IgD-negative memory B cell (primary cell): ENCODE measurements around the gene B3GNT2. TPM values are rescaled to one million over a fixed set of nuclear protein-coding genes. Genes with fewer than 3 reads are reported as not detected.
"Not testable (repeated sequence)": the region's sequence is repeated elsewhere in the genome, so short reads cannot be mapped to it uniquely, and the experiment has no call there.

Source experiments
- H3K27ac Mint-ChIP-seq, 3 donors: one replicate each; pipeline ENCODE4 v1.8.0; 2020 to 2022; ENCODE audit warnings: mild to moderate bottlenecking in 3 of 3, mixed read lengths in 3 of 3, moderate library complexity in 1 of 3
- H3K27me3 Mint-ChIP-seq: one replicate; pipeline ENCODE4 v1.8.0; 2021; ENCODE audit warnings: mixed read lengths
- H3K36me3 Mint-ChIP-seq: one replicate; pipeline ENCODE4 v1.8.0; 2020; ENCODE audit warnings: mild to moderate bottlenecking, mixed read lengths
- H3K4me1 Mint-ChIP-seq, 3 donors: one replicate each; pipeline ENCODE4 v1.8.0; 2020 to 2022; ENCODE audit warnings: mixed read lengths in 3 of 3, mild to moderate bottlenecking in 1 of 3
- H3K4me3 Mint-ChIP-seq, 4 donors: one replicate each; pipeline ENCODE4 v1.8.0; 2020 to 2022; ENCODE audit warnings: mild to moderate bottlenecking in 4 of 4, mixed read lengths in 4 of 4, moderate library complexity in 3 of 4
- H3K9me3 Mint-ChIP-seq, 3 donors: one replicate each; pipeline ENCODE4 v1.8.0; 2020 to 2021; ENCODE audit warnings: mixed read lengths in 3 of 3, mild to moderate bottlenecking in 1 of 3
- polyA plus RNA-seq: library from polyadenylated mRNA; unstranded; fragments of 300-500 nt; fragmentation: Illumina TruSeq; gene quantifications from one replicate; pipeline ENCODE4 v1.2.3, GENCODE V29; 2021

B3GNT2 gene
- polyA plus RNA-seq: 25.1 TPM

DNA sequence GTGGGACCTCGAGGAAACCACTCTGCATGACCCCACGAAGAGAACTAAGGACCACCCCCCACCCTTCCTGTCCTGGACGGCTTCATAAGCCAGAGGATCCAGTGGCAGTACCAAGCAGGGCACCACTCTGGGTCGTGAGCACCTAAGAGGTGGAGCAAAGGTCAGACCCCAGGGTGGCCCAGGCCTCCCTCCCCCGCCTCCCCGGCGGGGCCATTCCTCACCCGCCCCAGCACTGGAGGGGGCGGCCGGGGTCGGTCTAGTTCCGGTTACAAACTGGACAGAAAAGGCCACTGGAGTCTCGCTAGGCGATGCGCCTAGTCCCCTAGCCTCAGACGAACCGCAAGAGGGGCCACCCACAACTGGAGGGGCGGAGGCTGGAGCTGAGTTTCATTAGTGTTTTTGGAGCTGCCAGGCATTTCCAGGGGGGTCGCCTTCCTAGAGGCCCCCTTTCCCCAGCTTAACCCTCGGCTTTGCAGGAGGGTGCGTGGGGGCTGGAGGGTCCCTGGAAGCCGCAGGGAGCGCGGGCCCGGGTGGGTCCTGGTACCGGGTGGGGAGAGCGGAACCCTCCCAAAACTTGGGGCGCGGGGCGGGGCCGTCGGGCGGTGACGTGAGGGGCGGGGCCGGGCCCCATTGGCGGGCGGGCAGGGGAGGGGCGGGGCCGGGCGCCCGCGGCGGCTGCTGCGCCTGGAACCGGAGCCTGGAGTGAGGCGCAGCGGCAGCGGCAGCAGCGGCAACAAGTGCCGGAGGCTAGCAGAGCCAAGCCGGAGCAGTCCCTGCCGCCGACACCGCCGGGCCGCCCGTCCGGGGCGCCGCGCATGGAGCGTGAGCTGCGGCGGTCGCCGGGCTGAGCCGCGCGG lies at the start of gene B3GNT2:
B3GNT2 (plus strand) TSS at position 695 of the 857 bp plus-strand sequence. CDS start 26,106 bp downstream, outside the sequence.
- H3K27me3 Mint-ChIP-seq: no peaks in the 10 kb centered on the region
- no peaks in the 10 kb centered on the region for H3K36me3 Mint-ChIP-seq
- H3K9me3 Mint-ChIP-seq: no peaks in the 10 kb centered on the region
- H3K4me3 Mint-ChIP-seq: peak within 1 kb of the TSS; percentile 86 to 94 (median 92)
- H3K4me1 Mint-ChIP-seq: peaks cover 23 to 34% (median 33%) of the 10 kb centered on the region in 3 donors
- H3K27ac Mint-ChIP-seq: peak within 1 kb of the TSS; percentile 83 to 87 (median 83)

DNA sequence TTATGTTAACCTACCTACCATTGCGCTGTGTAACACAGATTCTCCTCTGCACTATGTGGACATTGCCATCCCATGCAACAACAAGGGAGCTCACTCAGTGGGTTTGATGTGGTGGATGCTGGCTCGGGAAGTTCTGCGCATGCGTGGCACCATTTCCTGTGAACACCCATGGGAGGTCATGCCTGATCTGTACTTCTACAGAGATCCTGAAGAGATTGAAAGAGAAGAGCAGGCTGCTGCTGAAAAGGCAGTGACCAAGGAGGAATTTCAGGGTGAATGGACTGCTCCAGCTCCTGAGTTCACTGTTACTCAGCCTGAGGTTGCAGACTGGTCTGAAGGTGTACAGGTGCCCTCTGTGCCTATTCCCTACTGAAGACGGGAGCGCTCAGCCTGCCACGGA lies 49.1 kb upstream of the B3GNT2 start:
- not testable (repeated sequence) for H3K9me3 Mint-ChIP-seq, H3K27me3 Mint-ChIP-seq, H3K36me3 Mint-ChIP-seq
- Mint-ChIP-seq H3K4me1 (peaks cover 19 to 33% (median 32%) of the 10 kb centered on the region in 3 donors), H3K27ac (peak overlapping the region; percentile 5 to 72 (median 36)), H3K4me3 (peak overlapping the region; percentile 3 to 82 (median 64))

GRCh38 chr2:62147610-62148301 lies 48.2 kb upstream of the B3GNT2 start:
- Mint-ChIP-seq H3K27ac (peak overlapping the region in 1 of 3 donors; percentile 2), H3K9me3 (no peaks in the 10 kb centered on the region), H3K4me3 (no peak overlapping the region), H3K36me3 (peaks cover 2% of the 10 kb centered on the region), H3K4me1 (peaks cover 16 to 29% (median 28%) of the 10 kb centered on the region in 3 donors), H3K27me3 (no peaks in the 10 kb centered on the region)

DNA sequence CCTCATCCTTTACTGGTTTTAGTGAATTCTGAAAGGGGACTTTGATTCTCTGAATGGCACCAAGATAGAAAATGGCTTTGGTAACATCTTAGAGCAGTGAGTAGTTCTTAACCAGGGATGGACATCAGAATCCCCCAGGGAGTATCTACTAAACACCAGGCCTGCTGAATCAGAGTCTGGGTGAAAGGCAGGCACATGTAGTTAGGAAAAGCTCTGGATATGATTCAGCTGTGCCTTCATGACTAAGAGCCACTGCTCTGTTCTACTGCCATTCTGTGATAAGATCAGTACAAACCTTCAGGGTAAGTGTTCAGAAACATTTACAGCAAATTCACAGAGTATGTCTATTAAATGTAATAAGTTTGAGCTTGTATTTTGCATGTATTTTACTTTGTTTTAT lies 46.2 kb upstream of the B3GNT2 start:
- no peaks in the 10 kb centered on the region for H3K27me3 Mint-ChIP-seq
- no peak overlapping the region for H3K4me3 Mint-ChIP-seq
- peaks cover 13 to 26% (median 23%) of the 10 kb centered on the region in 3 donors for H3K4me1 Mint-ChIP-seq
- no peaks in the 10 kb centered on the region for H3K9me3 Mint-ChIP-seq
- H3K27ac Mint-ChIP-seq: no peak overlapping the region
- peaks cover 2% of the 10 kb centered on the region for H3K36me3 Mint-ChIP-seq

DNA sequence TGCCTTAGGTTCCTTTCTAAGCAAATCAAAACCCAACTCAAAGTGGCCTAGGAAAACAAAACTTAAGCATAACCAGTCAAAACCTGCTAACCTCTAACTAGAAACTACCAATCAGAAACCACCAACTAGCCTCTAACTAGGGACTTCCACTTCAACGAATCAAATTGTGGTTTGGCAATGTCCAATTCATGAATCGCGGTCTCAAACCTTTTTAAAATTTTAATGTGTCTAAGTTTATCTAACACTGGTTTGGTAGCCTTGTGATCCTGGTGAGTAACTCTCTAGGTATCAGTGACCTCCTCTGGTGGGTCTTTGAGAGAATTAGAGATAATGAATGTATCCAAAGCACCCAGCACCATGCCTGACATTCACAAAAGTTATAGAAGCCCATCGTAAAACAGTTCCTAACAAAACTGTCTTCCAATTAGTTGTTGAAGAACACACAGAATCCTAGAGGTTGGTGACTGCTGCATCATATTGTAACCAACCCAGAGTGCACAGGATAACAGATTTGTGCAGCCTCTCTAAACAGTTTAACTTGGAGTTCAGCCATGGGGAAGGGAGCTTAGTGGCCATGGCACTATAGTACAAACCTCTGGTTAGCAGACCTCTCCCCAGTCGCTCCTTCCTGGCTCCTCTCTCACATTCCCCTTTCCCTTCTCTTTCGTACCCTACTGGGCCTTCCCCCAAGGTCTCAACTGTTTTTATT lies 45.2 kb upstream of the B3GNT2 start:
- H3K36me3 Mint-ChIP-seq: peaks cover 7% of the 10 kb centered on the region
- H3K27ac Mint-ChIP-seq: peak overlapping the region in 1 of 3 donors; percentile 20
- no peak overlapping the region for H3K4me3 Mint-ChIP-seq

GRCh38 chr2:62151306-62151638 lies 44.6 kb upstream of the B3GNT2 start:
- peak overlapping the region in 1 of 3 donors; percentile 20 for H3K27ac Mint-ChIP-seq
- H3K4me1 Mint-ChIP-seq: peaks cover 0 to 13% (median 10%) of the 10 kb centered on the region in 3 donors
- H3K36me3 Mint-ChIP-seq: peaks cover 7% of the 10 kb centered on the region
- H3K27me3 Mint-ChIP-seq: no peaks in the 10 kb centered on the region
- H3K9me3 Mint-ChIP-seq: peaks cover 0 to 2% (median 0%) of the 10 kb centered on the region in 3 donors
- no peak overlapping the region for H3K4me3 Mint-ChIP-seq

More for the DNA sequence above, 45.2 kb upstream of the B3GNT2 start:
- H3K9me3 Mint-ChIP-seq: peaks cover 0 to under 1% (median 0%) of the 10 kb centered on the region in 3 donors
- H3K4me1 Mint-ChIP-seq: peaks cover 2 to 15% (median 12%) of the 10 kb centered on the region in 3 donors
- no peaks in the 10 kb centered on the region for H3K27me3 Mint-ChIP-seq

DNA sequence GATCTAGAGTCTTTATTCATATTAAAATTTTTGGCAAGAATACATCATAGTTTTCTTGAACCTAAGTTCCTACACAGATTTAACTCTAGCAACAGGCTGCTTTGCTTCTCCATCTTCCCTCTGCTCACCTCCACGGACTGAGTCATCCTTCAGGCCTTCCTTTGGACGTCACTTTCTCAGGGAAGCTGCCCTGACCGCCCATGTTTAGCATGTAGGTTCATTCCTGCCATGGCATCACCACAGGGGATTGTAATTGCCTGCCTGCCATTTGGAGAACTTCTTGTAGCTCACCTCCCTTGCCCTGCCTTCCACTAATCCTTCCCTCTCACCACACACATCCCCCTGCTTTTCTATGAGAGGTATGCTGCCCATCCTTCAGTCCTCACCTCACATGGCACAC lies 43.9 kb upstream of the B3GNT2 start:
- Mint-ChIP-seq H3K9me3 (peaks cover 0 to 2% (median 0%) of the 10 kb centered on the region in 3 donors), H3K27ac (no peak overlapping the region), H3K4me1 (peaks cover 0 to 8% (median 5%) of the 10 kb centered on the region in 3 donors), H3K27me3 (no peaks in the 10 kb centered on the region), H3K36me3 (peaks cover 7% of the 10 kb centered on the region), H3K4me3 (no peak overlapping the region)

- H3K4me1 Mint-ChIP-seq: peaks cover 0 to 3% (median 0%) of the 10 kb centered on the region in 3 donors
- H3K27ac Mint-ChIP-seq: no peak overlapping the region
- peaks cover 0 to 2% (median 0%) of the 10 kb centered on the region in 3 donors for H3K9me3 Mint-ChIP-seq
- H3K27me3 Mint-ChIP-seq: no peaks in the 10 kb centered on the region
- H3K4me3 Mint-ChIP-seq: no peak overlapping the region
- peaks cover 9% of the 10 kb centered on the region for H3K36me3 Mint-ChIP-seq
Measured at GRCh38 chr2:62156861-62157496, 38.9 kb upstream of the B3GNT2 start.

GRCh38 chr2:62158444-62159121 lies 37.3 kb upstream of the B3GNT2 start:
- H3K36me3 Mint-ChIP-seq: peaks cover 7% of the 10 kb centered on the region
- H3K4me1 Mint-ChIP-seq: peaks cover 0 to 3% (median 0%) of the 10 kb centered on the region in 3 donors
- no peak overlapping the region for H3K4me3 Mint-ChIP-seq
- H3K9me3 Mint-ChIP-seq: peaks cover 0 to 2% (median 0%) of the 10 kb centered on the region in 3 donors
- H3K27ac Mint-ChIP-seq: no peak overlapping the region
- H3K27me3 Mint-ChIP-seq: no peaks in the 10 kb centered on the region

DNA sequence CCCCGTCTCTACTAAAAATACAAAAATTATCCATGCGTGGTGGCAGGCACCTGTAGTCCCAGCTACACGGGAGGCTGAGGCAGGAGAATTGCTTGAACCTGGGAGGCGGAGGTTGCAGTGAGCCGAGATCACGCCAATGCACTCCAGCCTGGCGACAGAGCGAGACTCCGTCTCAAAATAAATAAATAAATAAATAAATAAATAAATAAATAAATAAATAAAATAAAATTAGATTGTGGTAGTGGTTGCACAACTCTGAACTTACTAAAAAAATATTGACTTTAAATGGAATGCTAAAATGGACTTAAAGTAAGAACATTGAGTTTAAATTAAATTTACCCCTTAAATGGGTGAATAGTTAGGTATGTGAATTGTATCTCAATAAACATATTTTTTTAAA lies 35.2 kb upstream of the B3GNT2 start:
- H3K36me3 Mint-ChIP-seq, H3K27ac Mint-ChIP-seq, H3K4me3 Mint-ChIP-seq, H3K4me1 Mint-ChIP-seq, H3K27me3 Mint-ChIP-seq, H3K9me3 Mint-ChIP-seq: not testable (repeated sequence)

GRCh38 chr2:62163106-62163831 lies 32.6 kb upstream of the B3GNT2 start:
- H3K4me3 Mint-ChIP-seq: no peak overlapping the region
- H3K36me3 Mint-ChIP-seq: no peaks in the 10 kb centered on the region
- no peaks in the 10 kb centered on the region for H3K9me3 Mint-ChIP-seq
- H3K4me1 Mint-ChIP-seq: peaks cover 0 to 3% (median 0%) of the 10 kb centered on the region in 3 donors
- H3K27ac Mint-ChIP-seq: no peak overlapping the region
- no peaks in the 10 kb centered on the region for H3K27me3 Mint-ChIP-seq

DNA sequence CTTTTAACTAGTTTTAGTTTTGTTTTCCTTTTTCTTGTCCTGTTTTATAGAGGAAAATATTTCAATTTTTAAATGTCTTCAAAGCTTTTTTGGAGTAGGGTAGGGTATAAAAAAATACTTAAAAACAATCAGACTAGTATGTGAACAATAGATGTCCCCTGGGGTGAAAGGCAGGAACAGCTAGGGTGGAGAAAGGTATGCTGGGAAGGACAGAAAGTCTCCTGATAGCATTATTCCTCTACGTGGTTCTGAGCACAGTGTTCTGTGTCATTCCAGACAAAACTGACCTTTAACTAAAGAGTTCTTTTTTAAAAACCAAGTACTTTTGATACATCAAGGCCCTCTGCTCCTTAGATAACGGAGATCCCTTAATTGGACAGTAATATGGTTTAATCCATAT lies 32.1 kb upstream of the B3GNT2 start:
- H3K27ac Mint-ChIP-seq: no peak overlapping the region
- no peaks in the 10 kb centered on the region for H3K36me3 Mint-ChIP-seq
- no peak overlapping the region for H3K4me3 Mint-ChIP-seq
- no peaks in the 10 kb centered on the region for H3K9me3 Mint-ChIP-seq
- no peaks in the 10 kb centered on the region for H3K27me3 Mint-ChIP-seq
- H3K4me1 Mint-ChIP-seq: peaks cover 0 to 3% (median 0%) of the 10 kb centered on the region in 3 donors

GRCh38 chr2:62175728-62176127 lies 20.2 kb upstream of the B3GNT2 start:
- Mint-ChIP-seq H3K36me3 (no peaks in the 10 kb centered on the region), H3K4me1 (peaks cover 0 to 2% (median 0%) of the 10 kb centered on the region in 3 donors), H3K4me3 (no peak overlapping the region), H3K27ac (no peak overlapping the region), H3K9me3 (no peaks in the 10 kb centered on the region), H3K27me3 (no peaks in the 10 kb centered on the region)
